ENCODE data around the gene ZBTB17.

GRCh38 chr1:15933684-15934083 lies 42.2 kb downstream of the ZBTB17 start:
- TF ChIP-seq CEBPB (IDR thresholded peaks at IDR 0.05) (no peak), EGR1 (IDR thresholded peaks at IDR 0.05) (no peak), YY1 (IDR thresholded peaks at IDR 0.05; ENCODE audit: low read depth) (no peak)
- TF ChIP-seq, protein P1, sequence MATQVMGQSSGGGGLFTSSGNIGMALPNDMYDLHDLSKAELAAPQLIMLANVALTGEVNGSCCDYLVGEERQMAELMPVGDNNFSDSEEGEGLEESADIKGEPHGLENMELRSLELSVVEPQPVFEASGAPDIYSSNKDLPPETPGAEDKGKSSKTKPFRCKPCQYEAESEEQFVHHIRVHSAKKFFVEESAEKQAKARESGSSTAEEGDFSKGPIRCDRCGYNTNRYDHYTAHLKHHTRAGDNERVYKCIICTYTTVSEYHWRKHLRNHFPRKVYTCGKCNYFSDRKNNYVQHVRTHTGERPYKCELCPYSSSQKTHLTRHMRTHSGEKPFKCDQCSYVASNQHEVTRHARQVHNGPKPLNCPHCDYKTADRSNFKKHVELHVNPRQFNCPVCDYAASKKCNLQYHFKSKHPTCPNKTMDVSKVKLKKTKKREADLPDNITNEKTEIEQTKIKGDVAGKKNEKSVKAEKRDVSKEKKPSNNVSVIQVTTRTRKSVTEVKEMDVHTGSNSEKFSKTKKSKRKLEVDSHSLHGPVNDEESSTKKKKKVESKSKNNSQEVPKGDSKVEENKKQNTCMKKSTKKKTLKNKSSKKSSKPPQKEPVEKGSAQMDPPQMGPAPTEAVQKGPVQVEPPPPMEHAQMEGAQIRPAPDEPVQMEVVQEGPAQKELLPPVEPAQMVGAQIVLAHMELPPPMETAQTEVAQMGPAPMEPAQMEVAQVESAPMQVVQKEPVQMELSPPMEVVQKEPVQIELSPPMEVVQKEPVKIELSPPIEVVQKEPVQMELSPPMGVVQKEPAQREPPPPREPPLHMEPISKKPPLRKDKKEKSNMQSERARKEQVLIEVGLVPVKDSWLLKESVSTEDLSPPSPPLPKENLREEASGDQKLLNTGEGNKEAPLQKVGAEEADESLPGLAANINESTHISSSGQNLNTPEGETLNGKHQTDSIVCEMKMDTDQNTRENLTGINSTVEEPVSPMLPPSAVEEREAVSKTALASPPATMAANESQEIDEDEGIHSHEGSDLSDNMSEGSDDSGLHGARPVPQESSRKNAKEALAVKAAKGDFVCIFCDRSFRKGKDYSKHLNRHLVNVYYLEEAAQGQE (IDR thresholded peaks at IDR 0.05; ENCODE audit: low read depth), result no peak

All from Ishikawa (cell line).